ENCODE data around the gene MYO16.
"Not testable (repeated sequence)": the region's sequence is repeated elsewhere in the genome, so short reads cannot be mapped to it uniquely, and the experiment has no call there.

The MYO16 gene

GRCh38 chr13:108742701-108743451 lies 113.5 kb downstream of the MYO16 start:
- ATAC-seq, result no peak
- no peak for DNase-seq

GRCh38 chr13:108743522-108743921 lies 114.1 kb downstream of the MYO16 start:
- no peak for DNase-seq
- no peak for ATAC-seq

- ATAC-seq, result no peak
- no peak for DNase-seq
Measured at GRCh38 chr13:108747843-108748242, 118.4 kb downstream of the MYO16 start.

GRCh38 chr13:108752276-108752675 lies 122.9 kb downstream of the MYO16 start:
- DNase-seq (no peak), ATAC-seq (no peak)

- ATAC-seq, result no peak
- no peak for DNase-seq
Measured at GRCh38 chr13:108755083-108755482, 125.7 kb downstream of the MYO16 start.

- ATAC-seq (no peak), DNase-seq (no peak)
Measured at GRCh38 chr13:108760129-108760528, 130.7 kb downstream of the MYO16 start.

- ATAC-seq (no peak), DNase-seq (no peak)
Measured at GRCh38 chr13:108760541-108760940, 131.1 kb downstream of the MYO16 start.

GRCh38 chr13:108768035-108768434 lies 138.6 kb downstream of the MYO16 start:
- DNase-seq, result no peak
- no peak for ATAC-seq

GRCh38 chr13:108769213-108770070 lies 140.0 kb downstream of the MYO16 start:
- no peak for ATAC-seq
- no peak for DNase-seq

- DNase-seq (no peak), ATAC-seq (no peak)
Measured at GRCh38 chr13:108775597-108775996, 146.2 kb downstream of the MYO16 start.

- DNase-seq, result no peak
- ATAC-seq, result no peak
Measured at GRCh38 chr13:108776650-108777049, 147.2 kb downstream of the MYO16 start.

- DNase-seq, result no peak
- ATAC-seq, result no peak
Measured at GRCh38 chr13:108777421-108778420, 148.3 kb downstream of the MYO16 start.

- DNase-seq (no peak), ATAC-seq (no peak)
Measured at GRCh38 chr13:108779308-108779707, 149.9 kb downstream of the MYO16 start.

- ATAC-seq (no peak), DNase-seq (no peak)
Measured at GRCh38 chr13:108780706-108781105, 151.3 kb downstream of the MYO16 start.

- DNase-seq (no peak), ATAC-seq (no peak)
Measured at GRCh38 chr13:108781312-108781711, 151.9 kb downstream of the MYO16 start.

- not testable (repeated sequence) for DNase-seq, ATAC-seq
Measured at GRCh38 chr13:108782480-108782879, 153.1 kb downstream of the MYO16 start.

GRCh38 chr13:108785844-108786243 lies 156.4 kb downstream of the MYO16 start:
- DNase-seq, result no peak
- ATAC-seq, result no peak

GRCh38 chr13:108786456-108787200 lies 157.2 kb downstream of the MYO16 start:
- ATAC-seq, result no peak
- DNase-seq, result no peak

GRCh38 chr13:108787700-108788414 lies 158.4 kb downstream of the MYO16 start:
- no peak for DNase-seq
- no peak for ATAC-seq

GRCh38 chr13:108789476-108789875 lies 160.1 kb downstream of the MYO16 start:
- DNase-seq (no peak), ATAC-seq (no peak)

GRCh38 chr13:108795841-108796240 lies 166.4 kb downstream of the MYO16 start:
- ATAC-seq, result no peak

More at GRCh38 chr13:108795841-108796240, 166.4 kb downstream of the MYO16 start:
- DNase-seq, result no peak

All from stimulated activated naive CD8-positive, alpha-beta T cell treated with anti-CD3 and anti-CD28 coated beads, Interleukin-15, Interleukin-2, amounts not matched to agents 100 U/mL and 50 U/mL, for 24 hours (primary cell).